Heart right ventricle (tissue), 16 donors: ENCODE results near the gene NECAB2. TPM values are rescaled to one million over a fixed set of nuclear protein-coding genes. Genes with fewer than 3 reads are reported as not detected.

Source experiments
- ATAC-seq, 8 donors: fragments of 200-7000 bp; cut with Tn5 transposase; one replicate each; pipeline ENCODE4 v1.9.1; 2020; ENCODE audit warnings: mild to moderate bottlenecking in 8 of 8, moderate library complexity in 8 of 8, moderate number of reproducible peaks in 1 of 8
- DNase-seq, 2 donors: peaks; one replicate each; pipeline ENCODE4 v3.0.0-alpha.2; 2020
- H3K27ac ChIP-seq, 10 donors: fragments of 200-600 bp; sonication (generic) in 2 of 10; one replicate each; pipeline versions ENCODE4 v1.5.0 to v1.8.0; 2020 to 2022; ENCODE audit warnings: mild to moderate bottlenecking in 3 of 10
- H3K27me3 ChIP-seq, 7 donors: fragments of 200-600 bp; one replicate each; pipeline ENCODE4 v1.8.0; 2021 to 2022; ENCODE audit warnings: mild to moderate bottlenecking in 2 of 7
- H3K36me3 ChIP-seq, 9 donors: fragments of 200-600 bp; sonication (generic) in 1 of 9; one replicate each; pipeline versions ENCODE4 v1.5.0 to v1.8.0; 2020 to 2022; ENCODE audit warnings: mild to moderate bottlenecking in 2 of 9
- H3K4me1 ChIP-seq, 9 donors: fragments of 200-600 bp; sonication (generic) in 1 of 9; one replicate each; pipeline versions ENCODE4 v1.5.0 to v1.8.0; 2020 to 2022; ENCODE audit warnings: mild to moderate bottlenecking in 4 of 9
- H3K4me3 ChIP-seq, 10 donors: fragments of 200-600 bp; sonication (generic) in 2 of 10; one replicate each; pipeline versions ENCODE4 v1.5.0 to v1.8.0; 2020 to 2022; ENCODE audit warnings: mild to moderate bottlenecking in 7 of 10, moderate library complexity in 2 of 10
- H3K9me3 ChIP-seq, 11 donors: fragments of 200-600 bp in 10 of 11; sonication (generic) in 2 of 11; one replicate each; pipeline versions ENCODE4 v1.5.0 to v1.8.0; 2013 to 2022; ENCODE audit warnings: mild to moderate bottlenecking in 2 of 11, control low read depth in 1 of 11, moderate library complexity in 1 of 11
- WGBS, 2 donors: extraction: QIAGEN DNeasy Blood & Tissue Kit; methylation state at CpG; one replicate each; pipeline ENCODE4 v1.1.7; 2013; ENCODE audit warnings: inconsistent platforms in 1 of 2; 5-methylcytosine and 5-hydroxymethylcytosine counted together
- intact Hi-C, 10 donors: fragments of 100-400 bp; cut with DNase I; formaldehyde crosslinking; loops; one replicate each; pipeline versions ENCODE4 v1.11.1 to v1.14.2; 2022
- polyA plus RNA-seq, 2 donors: library from polyadenylated mRNA; stranded (reverse); fragments of 200-250 nt; gene quantifications; one replicate each; pipeline ENCODE4 v1.2.3, GENCODE V29; 2013
- total RNA-seq, 10 donors: library from RNA; stranded (reverse); fragmentation: NEBNext Ultra II Directional in 3 of 10; extraction: Animal tissue kit (Norgen Biotek cat#: 25700) in 3 of 10; gene quantifications; one replicate each; pipeline versions ENCODE4 v1.2.1 to v1.2.4, GENCODE V29; 2021 to 2023
- TF ChIP-seq, protein P1 (sequence below), 9 donors: fragments of 200-600 bp; sonication (generic) in 2 of 9; IDR thresholded peaks; one replicate each; pipeline versions ENCODE4 v1.5.0 to v1.8.0; 2021 to 2022; ENCODE audit warnings: antibody characterized with exemption in 9 of 9, mild to moderate bottlenecking in 5 of 9, moderate library complexity in 1 of 9
- donor health status: Arrhythmogenic right ventricular cardiomyopathy.
- donor health status: ischemic (EF 13 %, LVEDD 7.1; RV severe dilation, severe dysfunction).
- donor health status: healthy with polysubstance abuse.
- donor health status: DM: no; HTN: yes; CAD: no.
- donor health status: DM: no; HTN: no; CAD: no.
- donor health status: ischemic (EF 25% LVEDD 6.9; RV normal size, moderate dysfunction).
- donor health status: ischemic (EF 25% LVEDD 5.7; RV mildly dilated, moderate dysfunction).
- donor health status: healthy.
- donor health status: DM: yes; HTN: yes; CAD: no.
- donor health status: Ischemic cardiomyopathy.
- donor health status: ischemic (EF 35%, LVEDD 5.7; RV mildly dilated, moderate dysfunction).
- donor health status: nonischemic (EF 11% LVEDD 7.7; RV severe dilation, severe dysfunction).
- donor health status: DM: yes; HTN: yes; CAD: no.
- donor health status: PGD.
- donor health status: ischemic (EF 29% LVEDD 5.4; RV normal size, mild dysfunction).
- donor health status: nonischemic (EF 23%, LVEDD 6.1; RV moderate dilation, normal function).

NECAB2 gene
- total and polyA plus RNA-seq, 12 donors: 0.32 to 3.2 (median 1.0) TPM

DNA sequence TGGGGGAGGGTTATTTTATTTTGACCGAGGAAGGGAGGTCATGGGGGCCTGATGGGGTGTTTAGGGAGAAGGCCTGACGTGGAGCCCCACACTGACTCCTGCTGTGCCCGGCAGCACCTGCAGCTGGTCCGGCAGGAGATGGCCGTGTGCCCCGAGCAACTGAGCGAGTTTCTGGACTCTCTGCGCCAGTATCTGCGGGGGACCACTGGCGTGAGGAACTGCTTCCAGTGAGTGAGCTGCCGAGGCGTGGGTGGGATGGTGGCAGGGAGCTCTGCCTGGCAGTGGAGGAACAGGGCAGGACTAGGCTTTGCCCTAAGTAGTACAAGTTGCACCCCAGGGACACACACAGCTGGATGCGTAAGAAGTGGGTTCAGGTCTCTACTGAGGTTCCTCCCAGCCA lies 30.0 kb downstream of the NECAB2 start:
- WGBS, 2 donors: 87 to 89% methylated on average over 13 of the region's 13 CpGs
- no peak overlapping the region for H3K4me3 ChIP-seq
- no peaks in the 10 kb centered on the region for H3K9me3 ChIP-seq
- peaks cover 0 to 19% (median 2%) of the 10 kb centered on the region in 9 donors for H3K4me1 ChIP-seq
- TF ChIP-seq, protein P1, sequence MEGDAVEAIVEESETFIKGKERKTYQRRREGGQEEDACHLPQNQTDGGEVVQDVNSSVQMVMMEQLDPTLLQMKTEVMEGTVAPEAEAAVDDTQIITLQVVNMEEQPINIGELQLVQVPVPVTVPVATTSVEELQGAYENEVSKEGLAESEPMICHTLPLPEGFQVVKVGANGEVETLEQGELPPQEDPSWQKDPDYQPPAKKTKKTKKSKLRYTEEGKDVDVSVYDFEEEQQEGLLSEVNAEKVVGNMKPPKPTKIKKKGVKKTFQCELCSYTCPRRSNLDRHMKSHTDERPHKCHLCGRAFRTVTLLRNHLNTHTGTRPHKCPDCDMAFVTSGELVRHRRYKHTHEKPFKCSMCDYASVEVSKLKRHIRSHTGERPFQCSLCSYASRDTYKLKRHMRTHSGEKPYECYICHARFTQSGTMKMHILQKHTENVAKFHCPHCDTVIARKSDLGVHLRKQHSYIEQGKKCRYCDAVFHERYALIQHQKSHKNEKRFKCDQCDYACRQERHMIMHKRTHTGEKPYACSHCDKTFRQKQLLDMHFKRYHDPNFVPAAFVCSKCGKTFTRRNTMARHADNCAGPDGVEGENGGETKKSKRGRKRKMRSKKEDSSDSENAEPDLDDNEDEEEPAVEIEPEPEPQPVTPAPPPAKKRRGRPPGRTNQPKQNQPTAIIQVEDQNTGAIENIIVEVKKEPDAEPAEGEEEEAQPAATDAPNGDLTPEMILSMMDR (IDR thresholded peaks at IDR 0.05): no peak
- H3K36me3 ChIP-seq: no peaks in the 10 kb centered on the region
- intact Hi-C loops: no loop called here
- ATAC-seq (no peak), DNase-seq (no peak)
- no peak overlapping the region for H3K27ac ChIP-seq
- peaks cover 0 to 35% (median 15%) of the 10 kb centered on the region in 7 donors for H3K27me3 ChIP-seq

DNA sequence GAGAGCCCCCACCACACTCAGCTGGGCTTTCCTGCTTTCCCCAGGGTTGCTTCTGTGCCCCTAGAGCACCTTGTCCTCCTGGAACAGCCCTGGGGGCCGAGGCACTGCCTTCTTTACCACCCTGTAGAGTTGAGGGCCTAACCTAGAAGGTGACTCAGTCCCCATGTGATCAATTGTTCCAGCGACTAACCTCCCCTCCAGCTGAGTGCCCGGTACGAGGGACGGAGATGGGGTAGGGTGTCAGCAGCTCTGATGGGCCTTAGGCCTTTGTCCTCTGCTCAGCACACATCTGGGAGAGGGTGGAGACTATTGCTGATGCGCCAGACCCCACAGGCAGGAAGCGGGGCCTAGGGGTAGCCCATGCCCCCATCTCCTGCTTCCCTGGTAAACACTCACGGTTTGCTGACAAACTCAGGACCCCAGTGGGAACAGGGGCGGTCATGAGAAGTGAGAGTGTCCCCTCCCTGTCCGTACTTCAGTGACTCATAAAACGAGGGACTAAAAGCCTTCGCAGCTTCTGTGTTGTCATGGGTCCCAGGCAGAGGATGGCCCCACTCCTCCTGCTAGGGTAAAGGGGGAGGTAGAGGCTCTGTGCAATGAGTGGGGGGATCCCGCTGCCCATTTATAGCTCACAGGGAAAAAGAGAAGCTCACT lies 33.1 kb downstream of the NECAB2 start:
- Histone ChIP-seq H3K27me3 (peaks cover 0 to 35% (median 10%) of the 10 kb centered on the region in 7 donors), H3K27ac (no peak overlapping the region), H3K4me3 (no peak overlapping the region), H3K4me1 (peaks cover 0 to under 1% (median 0%) of the 10 kb centered on the region in 9 donors), H3K36me3 (no peaks in the 10 kb centered on the region), H3K9me3 (no peaks in the 10 kb centered on the region)
- DNase-seq: no peak
- WGBS, 2 donors: 69 to 80% methylated on average over 13 of the region's 13 CpGs
- no peak for ATAC-seq
- intact Hi-C loops: no loop called here
- TF ChIP-seq, protein P1 (IDR thresholded peaks at IDR 0.05): no peak

DNA sequence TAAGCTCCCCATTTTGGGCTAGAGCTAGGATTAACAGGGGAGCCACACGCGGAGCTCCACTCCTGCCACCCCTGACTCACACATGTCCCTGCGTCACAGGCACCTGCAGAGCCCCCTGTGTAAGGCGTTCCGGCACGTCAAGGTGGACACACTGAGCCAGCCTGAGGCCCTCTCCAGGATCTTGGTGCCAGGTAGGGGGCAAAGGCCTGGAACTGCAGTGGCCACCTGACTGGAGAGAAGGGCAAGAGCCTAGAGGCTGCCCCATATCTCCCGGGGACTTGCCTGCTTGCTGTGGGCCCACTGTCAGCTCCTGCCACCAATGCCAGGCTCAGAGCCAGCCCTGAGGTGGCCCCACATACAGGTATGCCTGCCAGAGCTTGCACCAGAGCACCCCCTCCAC lies 33.7 kb downstream of the NECAB2 start:
- Histone ChIP-seq H3K4me1 (no peaks in the 10 kb centered on the region), H3K27me3 (peaks cover 0 to 31% (median 8%) of the 10 kb centered on the region in 7 donors), H3K9me3 (no peaks in the 10 kb centered on the region), H3K36me3 (no peaks in the 10 kb centered on the region), H3K27ac (no peak overlapping the region), H3K4me3 (no peak overlapping the region)
- no peak for ATAC-seq
- 85 to 90% methylated on average over 7 of the region's 7 CpGs for WGBS, 2 donors
- no peak for DNase-seq
- TF ChIP-seq, protein P1 (IDR thresholded peaks at IDR 0.05): no peak
- intact Hi-C loops: no loop called here

DNA sequence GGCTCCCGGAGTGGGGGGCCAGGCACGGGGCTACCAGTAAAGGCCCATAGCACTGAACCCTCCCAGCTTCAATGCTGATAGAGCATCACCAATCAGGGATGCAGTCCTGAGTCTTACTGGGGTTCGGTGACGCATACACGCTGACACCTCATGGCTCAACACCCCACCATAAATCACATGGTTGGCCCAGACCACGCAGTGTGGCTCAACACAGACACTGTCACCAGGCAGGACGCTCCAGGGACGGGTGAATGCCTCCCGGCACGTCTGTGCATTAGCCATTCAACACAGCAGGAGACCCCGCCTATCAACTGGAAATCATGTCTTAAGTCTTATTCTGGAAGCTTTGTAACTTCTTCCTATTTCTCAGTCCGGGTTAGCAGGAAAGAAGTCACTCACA lies 35.0 kb downstream of the NECAB2 start:
- WGBS, 2 donors: 79 to 87% methylated on average over 12 of the region's 12 CpGs
- TF ChIP-seq, protein P1 (IDR thresholded peaks at IDR 0.05): no peak
- DNase-seq: no peak
- Histone ChIP-seq H3K4me1 (no peaks in the 10 kb centered on the region), H3K27me3 (peaks cover 0 to 26% (median 8%) of the 10 kb centered on the region in 7 donors), H3K27ac (no peak overlapping the region), H3K36me3 (no peaks in the 10 kb centered on the region), H3K9me3 (no peaks in the 10 kb centered on the region), H3K4me3 (no peak overlapping the region)
- intact Hi-C loops: no loop called here
- no peak for ATAC-seq
